HG03039 (cell line): ENCODE results near the gene KSR2.

Experiments
- ATAC-seq: cut with Tn5 transposase; IDR thresholded peaks from one replicate; pipeline ENCODE4 v1.9.1; 2021; ENCODE audit warnings: mild to moderate bottlenecking, moderate library complexity; ENCODE audit not compliant: unreplicated experiment

Gene KSR2

DNA sequence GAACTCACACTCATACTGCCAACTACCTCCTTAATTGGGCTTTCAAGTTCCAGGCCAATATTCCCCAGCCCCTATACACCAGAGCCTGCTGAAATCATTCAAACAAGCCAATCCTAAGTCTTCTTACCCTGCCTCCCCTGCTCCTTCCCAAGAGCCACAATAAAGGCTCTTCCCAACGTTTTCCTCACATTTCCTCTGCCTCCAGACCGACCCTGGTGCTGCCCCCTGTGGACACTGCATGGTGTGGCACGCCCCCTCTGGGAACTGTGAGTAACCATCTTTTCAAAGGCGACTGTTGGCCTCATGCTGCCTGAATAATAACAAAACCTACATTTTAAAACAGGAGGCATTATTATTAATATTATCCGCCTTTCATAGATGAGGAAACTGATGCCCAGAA, 495.8 kb downstream of the KSR2 start:
- no peak for ATAC-seq

DNA sequence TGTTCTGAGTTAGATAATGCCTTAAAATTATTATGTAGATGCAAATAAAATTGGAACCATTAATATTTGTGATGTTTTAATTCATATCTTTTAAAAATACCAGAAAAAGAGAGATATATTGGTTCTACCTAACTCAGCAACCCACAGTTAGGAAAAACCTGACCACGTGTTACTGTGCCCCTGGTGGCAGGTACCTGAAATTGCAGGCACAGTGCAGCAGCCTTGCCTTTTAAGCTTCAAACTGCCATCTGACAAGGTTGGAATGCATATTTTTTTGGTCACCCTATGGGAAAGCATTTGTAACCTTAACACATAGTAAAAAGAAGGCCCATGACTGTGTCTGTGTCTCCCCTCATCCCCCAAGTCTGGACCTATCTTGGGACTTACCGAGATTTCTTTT, 498.0 kb downstream of the KSR2 start:
- ATAC-seq = no peak

DNA sequence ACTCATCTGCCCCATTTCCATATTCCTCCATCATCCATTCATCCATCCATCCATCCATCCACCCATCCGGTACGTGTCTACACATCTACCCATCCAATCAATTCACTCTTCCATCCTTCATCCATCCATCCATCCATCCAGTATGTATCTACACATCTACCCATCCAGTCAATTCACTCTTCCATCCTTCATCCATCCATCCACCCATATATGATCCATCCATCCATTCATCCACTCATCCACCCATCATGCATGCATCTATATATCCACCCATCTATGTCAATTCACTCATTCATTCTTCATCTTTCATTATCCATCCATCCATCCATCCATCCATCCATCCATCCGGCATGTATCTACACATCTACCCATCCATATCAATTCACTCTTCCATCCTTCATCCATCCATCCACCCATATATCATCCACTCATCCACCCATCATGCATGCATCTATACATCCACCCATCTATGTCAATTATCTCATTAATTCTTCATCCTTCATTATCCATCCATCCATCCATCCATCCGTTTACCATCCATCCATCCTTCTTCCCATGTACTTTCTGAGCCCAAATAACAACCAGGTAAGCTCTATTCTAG, 498.8 kb downstream of the KSR2 start:
- no peak for ATAC-seq

DNA sequence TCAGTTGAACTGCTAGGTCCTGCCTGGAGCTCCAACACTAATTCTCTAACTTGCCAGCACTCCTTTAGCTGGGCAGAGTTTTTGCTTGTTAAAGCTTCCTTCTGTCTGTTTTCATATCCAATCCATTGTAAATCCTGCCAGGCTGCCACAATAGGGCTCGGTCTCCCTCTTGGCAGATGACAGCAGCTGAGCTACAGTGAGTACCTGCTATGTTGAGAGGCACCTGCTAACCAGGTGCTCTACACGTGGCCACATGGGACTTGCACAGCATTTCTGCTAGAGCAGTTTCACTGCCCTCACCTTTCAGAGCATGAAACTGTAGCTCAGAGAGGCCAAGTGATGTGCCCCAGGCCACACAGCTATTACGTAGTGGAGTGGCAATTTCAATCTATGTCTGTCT, 500.8 kb downstream of the KSR2 start:
- ATAC-seq = no peak

- no peak for ATAC-seq
Measured at GRCh38 chr12:117467588-117467987, 501.2 kb downstream of the KSR2 start.

DNA sequence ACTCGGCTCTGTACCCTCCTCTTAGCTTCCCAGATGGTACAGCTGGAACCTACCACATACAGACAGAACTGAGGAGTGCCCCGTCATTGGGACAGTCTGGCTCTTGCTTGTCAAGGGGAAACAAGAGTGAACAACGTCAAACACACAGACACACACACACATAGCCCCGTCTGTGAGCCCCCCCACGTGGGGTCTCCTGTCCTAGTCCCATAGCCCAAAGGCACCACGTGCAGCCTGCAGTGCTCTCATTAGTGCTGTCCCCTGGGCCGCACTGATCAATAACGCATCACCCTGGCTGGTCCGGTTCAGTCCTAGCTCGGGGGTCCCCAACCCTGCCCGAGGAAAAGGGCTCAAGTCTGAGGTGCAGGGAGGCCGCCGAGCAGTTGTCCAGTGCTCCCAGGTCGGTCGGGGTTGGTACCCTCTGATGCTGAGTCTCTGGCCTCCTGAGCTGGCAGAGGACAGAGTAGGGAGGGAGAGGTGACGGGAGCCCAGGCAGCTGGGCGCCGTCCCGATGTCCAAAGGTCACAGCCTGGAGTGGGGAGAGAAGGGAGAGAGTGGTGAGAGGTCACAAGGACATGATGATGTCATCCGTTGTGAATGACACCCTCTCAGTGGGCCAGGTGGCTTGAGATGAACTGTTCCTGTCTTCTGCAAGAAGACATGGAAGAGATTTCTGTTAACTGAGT, 502.0 kb downstream of the KSR2 start:
- no peak for ATAC-seq

- ATAC-seq = no peak
Measured at GRCh38 chr12:117461732-117462131, 507.1 kb downstream of the KSR2 start.

DNA sequence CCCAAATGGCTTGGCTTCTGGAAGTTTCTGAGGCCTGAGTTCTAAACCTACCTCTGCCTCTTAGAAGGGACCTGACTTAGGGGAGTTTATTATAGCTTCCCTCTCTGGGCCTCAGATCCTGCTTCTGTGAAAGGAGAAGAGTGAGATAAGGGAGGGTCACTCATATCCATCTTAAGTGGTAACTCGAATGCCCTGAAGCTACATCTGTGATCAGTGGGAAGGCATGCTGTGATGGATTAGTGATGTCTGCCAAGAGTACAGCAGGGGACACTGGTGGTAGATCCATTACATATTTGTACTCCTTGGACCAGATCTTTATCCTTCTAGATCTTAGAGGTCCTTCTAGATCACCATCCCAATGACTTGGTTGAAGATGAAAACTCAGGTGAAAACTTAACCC, 509.6 kb downstream of the KSR2 start:
- ATAC-seq = no peak

DNA sequence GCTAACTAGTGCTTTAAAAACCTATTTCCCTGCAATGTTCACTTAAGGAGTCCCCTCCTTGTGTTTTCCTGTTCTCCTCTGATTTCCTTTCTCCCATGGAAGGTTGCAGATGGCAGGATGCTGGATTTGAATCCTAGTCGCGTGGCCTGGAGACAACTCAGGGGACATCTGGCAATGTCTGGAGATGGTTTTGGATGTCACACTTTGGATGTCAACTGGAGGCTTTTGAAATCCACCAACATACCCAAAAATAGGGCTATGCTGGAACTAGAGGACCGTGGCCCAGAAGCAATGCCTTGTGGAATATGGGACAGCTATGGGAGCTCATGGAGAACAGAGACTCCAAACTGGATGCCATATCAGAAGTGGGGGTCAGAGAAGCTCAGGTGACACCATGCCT, 511.6 kb downstream of the KSR2 start:
- no peak for ATAC-seq

DNA sequence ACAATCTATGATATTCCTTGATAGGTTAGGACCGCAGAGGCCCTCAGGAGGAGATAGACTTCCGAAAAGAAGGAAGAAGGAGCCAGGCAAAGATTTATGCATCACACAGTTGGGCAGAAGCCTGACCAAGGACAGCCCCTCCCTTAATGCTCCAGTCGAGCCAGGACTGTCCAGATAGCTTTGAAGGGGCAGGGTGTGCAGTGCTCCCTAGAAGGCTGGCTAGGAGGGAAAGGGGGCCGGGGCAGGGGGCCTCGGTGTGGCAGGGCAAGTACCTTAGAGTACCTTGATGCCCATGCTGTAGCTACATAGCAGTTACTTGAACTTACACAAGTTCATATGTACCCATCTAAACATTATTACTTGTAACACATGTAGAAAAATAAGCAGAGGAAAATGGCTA, 512.7 kb downstream of the KSR2 start:
- no peak for ATAC-seq

DNA sequence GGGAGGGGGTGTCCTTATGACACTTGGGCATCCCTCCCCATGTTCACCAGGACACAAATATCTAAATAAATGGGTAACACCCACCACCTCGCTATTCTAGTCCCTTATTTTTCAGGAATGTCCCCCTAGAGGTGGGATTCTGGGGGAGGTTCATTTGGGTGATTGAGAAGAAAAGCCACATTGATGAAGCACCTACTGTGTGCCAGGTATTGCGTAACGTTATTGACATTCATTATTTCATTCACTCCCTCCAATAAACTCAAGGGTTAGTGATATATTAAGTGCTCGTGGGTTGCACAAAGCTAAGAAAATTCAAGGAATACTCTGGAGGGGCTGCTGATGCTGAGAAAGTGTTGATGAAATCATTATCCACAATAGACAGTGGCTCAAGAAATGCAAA, 514.8 kb downstream of the KSR2 start:
- no peak for ATAC-seq

GRCh38 chr12:117452112-117452511, 516.7 kb downstream of the KSR2 start:
- ATAC-seq = no peak

DNA sequence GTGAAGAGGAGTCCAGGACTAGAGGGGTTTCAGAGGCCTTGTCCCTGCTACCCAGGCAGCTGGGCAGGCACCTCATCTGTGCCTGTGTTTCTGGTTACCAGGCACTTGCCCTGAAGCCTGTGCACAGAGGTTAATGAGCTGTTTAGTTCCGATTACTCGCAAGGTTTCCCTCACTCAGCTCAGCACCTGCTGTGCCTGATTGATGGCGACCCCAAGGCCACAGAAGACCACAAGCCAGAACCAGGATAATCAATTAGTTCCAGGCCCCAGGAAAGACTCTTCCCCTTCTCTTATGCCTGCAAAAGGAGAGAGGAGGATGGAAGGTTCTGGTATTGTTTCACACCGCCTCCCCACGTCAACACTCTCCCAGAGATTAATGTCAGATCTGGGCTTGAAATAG, 518.6 kb downstream of the KSR2 start:
- no peak for ATAC-seq

- ATAC-seq = no peak
Measured at GRCh38 chr12:117447665-117448366, 521.0 kb downstream of the KSR2 start.

DNA sequence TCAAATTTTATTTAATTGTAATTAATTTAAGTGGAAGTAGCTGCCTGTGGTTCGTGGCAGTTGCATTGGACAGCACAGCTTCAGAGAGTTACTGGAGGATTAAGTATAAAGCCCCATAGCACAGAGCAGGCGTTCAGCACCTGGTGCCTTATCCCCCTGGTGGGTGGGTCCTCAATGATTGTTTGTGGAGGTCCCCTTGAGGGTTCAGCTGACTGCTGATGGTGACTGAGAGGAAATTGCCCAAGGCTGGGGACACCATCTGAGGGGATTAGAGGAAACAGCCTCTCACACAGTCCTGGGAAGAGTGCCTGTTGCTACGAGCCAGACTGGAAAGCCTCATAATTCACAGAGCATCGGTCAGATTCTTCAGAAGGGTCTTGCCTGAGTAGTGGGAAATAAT, 524.0 kb downstream of the KSR2 start:
- ATAC-seq = no peak

DNA sequence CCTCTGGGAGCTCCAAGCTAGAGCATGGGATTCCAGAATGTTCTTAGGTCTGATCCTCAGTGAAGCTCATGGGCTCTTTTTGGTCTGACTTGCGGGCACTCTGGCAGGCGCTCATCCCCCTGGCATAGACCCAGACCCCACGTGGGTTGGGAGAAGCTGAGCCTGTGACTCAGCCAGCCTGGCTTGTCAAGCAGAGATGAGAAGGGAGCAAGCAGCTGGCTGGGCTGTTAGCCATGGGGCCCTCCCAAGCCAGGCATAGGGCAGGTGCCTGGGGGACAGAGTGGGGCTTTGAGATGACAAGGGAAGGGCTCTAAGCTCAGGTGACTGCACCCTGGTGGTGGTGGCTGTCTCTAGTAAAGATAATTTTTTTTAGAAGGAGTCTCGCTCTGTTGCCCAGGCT, 527.0 kb downstream of the KSR2 start:
- ATAC-seq = no peak

GRCh38 chr12:117440384-117440783, 528.4 kb downstream of the KSR2 start:
- ATAC-seq = no peak

- no peak for ATAC-seq
Measured at GRCh38 chr12:117439531-117440001, 529.2 kb downstream of the KSR2 start.

- no peak for ATAC-seq
Measured at GRCh38 chr12:117438809-117439208, 530.0 kb downstream of the KSR2 start.

- no peak for ATAC-seq
Measured at GRCh38 chr12:117437516-117438255, 531.1 kb downstream of the KSR2 start.

- ATAC-seq = no peak
Measured at GRCh38 chr12:117433878-117434277, 534.9 kb downstream of the KSR2 start.

GRCh38 chr12:117430246-117430645, 538.5 kb downstream of the KSR2 start:
- no peak for ATAC-seq
